ENCODE results near the gene C17orf100.

- TF ChIP-seq CTCF (IDR thresholded peaks at IDR 0.05) = no peak
- TF ChIP-seq POLR2AphosphoS5 (IDR thresholded peaks at IDR 0.05) = no peak
These were observed 24.5 kb upstream of the C17orf100 start for GRCh38 chr17:6627019-6627418.

Measured in suprapubic skin (tissue), 3 donors.